GM19395 (cell line): ENCODE measurements around the gene ZNF711.
A peak's percentile ranks its signal among the peaks of the same experiment; 100 is the strongest.
"Not testable (repeated sequence)": the region's sequence is repeated elsewhere in the genome, so short reads cannot be mapped to it uniquely, and the experiment has no call there.

Experiments used
- ATAC-seq: cut with Tn5 transposase; IDR thresholded peaks from one replicate; pipeline ENCODE4 v1.9.1; 2021; ENCODE audit warnings: mild to moderate bottlenecking, moderate library complexity; ENCODE audit not compliant: unreplicated experiment

ZNF711 gene

GRCh38 chrX:85243761-85244449 is at the start of gene ZNF711, which contains the start of gene SATL1:
Gene ZNF711 (plus strand): TSS chrX:85243991. CDS start chrX:85247573, 3,582 bp downstream.
Gene SATL1 (minus strand): TSS chrX:85243779. CDS start chrX:85108968, 134,811 bp downstream.
- peak; percentile 58 for ATAC-seq

GRCh38 chrX:85196319-85196718 is 47.5 kb upstream of the ZNF711 start:
- no peak for ATAC-seq

GRCh38 chrX:85203461-85203970 is 40.3 kb upstream of the ZNF711 start:
- no peak for ATAC-seq

- ATAC-seq = no peak
These were observed 29.8 kb upstream of the ZNF711 start for GRCh38 chrX:85213792-85214530.

- ATAC-seq = no peak
These were observed 27.8 kb upstream of the ZNF711 start for GRCh38 chrX:85215946-85216345.

GRCh38 chrX:85221361-85221760 is 22.4 kb upstream of the ZNF711 start:
- no peak for ATAC-seq

GRCh38 chrX:85223359-85223758 is 20.4 kb upstream of the ZNF711 start:
- no peak for ATAC-seq

- ATAC-seq = no peak
These were observed 636 bp upstream of the ZNF711 start for GRCh38 chrX:85243155-85243554.

GRCh38 chrX:85244450-85245211 is 840 bp downstream of the ZNF711 start:
- peak; percentile 41 for ATAC-seq

- not testable (repeated sequence) for ATAC-seq
These were observed 41.5 kb downstream of the ZNF711 start for GRCh38 chrX:85285286-85285685.

- no peak for ATAC-seq
These were observed 45.4 kb downstream of the ZNF711 start for GRCh38 chrX:85288992-85289723.

- ATAC-seq = peak; percentile 71
These were observed 59.8 kb downstream of the ZNF711 start for GRCh38 chrX:85303544-85303943.

- no peak for ATAC-seq
These were observed 65.9 kb downstream of the ZNF711 start for GRCh38 chrX:85309717-85310116.

GRCh38 chrX:85311348-85311747 is 67.6 kb downstream of the ZNF711 start:
- ATAC-seq = not testable (repeated sequence)
